A549 (cell line): ENCODE data around the gene KHDRBS2.

ENCODE experiments used
- HDAC2 ChIP-seq: fragments of 200-600 bp; sonication (generic); IDR thresholded peaks from 2 replicates; pipeline ENCODE4 v1.6.1; 2016
- TF ChIP-seq, protein P1 (sequence below): fragments of >200 bp; sonication (Bioruptor Twin); formaldehyde crosslinking; IDR thresholded peaks from 3 replicates; pipeline ENCODE4 v1.5.1; 2016

DNA sequence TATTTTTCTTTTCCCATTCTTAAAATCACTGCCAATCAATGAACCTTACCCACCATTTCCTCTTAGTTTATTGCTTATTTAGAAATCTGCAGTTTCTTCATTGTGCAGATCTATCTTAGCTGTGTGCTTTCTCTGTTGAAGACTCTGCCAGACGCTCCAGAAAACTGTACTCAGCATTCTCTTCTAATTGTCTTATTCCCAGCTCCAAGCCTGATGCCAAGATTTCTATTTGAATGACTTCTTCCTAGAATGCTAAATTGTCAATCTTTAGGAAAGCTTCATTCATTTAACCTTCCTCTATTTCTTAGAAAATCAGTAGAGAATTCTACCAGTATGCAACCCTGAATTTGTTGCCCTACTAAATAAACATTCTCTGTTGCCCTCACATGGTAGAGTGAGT, 308.9 kb downstream of the KHDRBS2 start:
- TF ChIP-seq HDAC2 = no peak
- TF ChIP-seq, protein P1, sequence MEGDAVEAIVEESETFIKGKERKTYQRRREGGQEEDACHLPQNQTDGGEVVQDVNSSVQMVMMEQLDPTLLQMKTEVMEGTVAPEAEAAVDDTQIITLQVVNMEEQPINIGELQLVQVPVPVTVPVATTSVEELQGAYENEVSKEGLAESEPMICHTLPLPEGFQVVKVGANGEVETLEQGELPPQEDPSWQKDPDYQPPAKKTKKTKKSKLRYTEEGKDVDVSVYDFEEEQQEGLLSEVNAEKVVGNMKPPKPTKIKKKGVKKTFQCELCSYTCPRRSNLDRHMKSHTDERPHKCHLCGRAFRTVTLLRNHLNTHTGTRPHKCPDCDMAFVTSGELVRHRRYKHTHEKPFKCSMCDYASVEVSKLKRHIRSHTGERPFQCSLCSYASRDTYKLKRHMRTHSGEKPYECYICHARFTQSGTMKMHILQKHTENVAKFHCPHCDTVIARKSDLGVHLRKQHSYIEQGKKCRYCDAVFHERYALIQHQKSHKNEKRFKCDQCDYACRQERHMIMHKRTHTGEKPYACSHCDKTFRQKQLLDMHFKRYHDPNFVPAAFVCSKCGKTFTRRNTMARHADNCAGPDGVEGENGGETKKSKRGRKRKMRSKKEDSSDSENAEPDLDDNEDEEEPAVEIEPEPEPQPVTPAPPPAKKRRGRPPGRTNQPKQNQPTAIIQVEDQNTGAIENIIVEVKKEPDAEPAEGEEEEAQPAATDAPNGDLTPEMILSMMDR = no peak
